Esophagus squamous epithelium (tissue), 4 donors: ENCODE results near the gene KCTD1.

Experiments
- POLR2A ChIP-seq, 4 donors: fragments of 450-650 bp; IDR thresholded peaks; one replicate each; pipeline ENCODE4 v1.6.1; 2017; ENCODE audit warnings: antibody characterized with exemption in 4 of 4, mild to moderate bottlenecking in 4 of 4, moderate library complexity in 3 of 4
- TF ChIP-seq, protein P1 (sequence below), 6 experiments: fragments of 450-650 bp in 4 of 6; fragments of 200-600 bp in 2 of 6; sonication (generic) in 2 of 6; IDR thresholded peaks; one replicate each; pipeline ENCODE4 v1.5.1; 2016 to 2019; ENCODE audit warnings: antibody characterized with exemption in 6 of 6, mild to moderate bottlenecking in 4 of 6, moderate library complexity in 4 of 6

DNA sequence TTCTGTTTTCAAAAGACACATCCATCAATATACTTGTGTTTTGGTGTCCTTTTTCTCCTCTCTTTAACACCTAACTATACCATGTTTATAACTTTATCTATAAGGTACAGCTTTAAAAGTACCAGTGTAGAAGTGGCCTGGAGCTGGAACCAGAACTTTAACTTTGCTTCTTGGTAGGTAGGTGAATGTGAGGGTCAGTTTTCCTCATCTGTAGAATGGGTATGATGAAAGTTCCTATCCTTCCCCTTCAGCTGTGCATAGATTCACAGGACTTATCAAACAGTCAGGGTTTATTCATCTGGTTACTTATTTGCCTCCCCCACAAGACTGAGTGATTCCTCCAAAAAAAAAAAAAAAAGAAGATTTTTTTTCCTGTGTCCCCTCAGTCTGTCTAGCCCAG is 12.7 kb downstream of the KCTD1 start:
- TF ChIP-seq, protein P1, sequence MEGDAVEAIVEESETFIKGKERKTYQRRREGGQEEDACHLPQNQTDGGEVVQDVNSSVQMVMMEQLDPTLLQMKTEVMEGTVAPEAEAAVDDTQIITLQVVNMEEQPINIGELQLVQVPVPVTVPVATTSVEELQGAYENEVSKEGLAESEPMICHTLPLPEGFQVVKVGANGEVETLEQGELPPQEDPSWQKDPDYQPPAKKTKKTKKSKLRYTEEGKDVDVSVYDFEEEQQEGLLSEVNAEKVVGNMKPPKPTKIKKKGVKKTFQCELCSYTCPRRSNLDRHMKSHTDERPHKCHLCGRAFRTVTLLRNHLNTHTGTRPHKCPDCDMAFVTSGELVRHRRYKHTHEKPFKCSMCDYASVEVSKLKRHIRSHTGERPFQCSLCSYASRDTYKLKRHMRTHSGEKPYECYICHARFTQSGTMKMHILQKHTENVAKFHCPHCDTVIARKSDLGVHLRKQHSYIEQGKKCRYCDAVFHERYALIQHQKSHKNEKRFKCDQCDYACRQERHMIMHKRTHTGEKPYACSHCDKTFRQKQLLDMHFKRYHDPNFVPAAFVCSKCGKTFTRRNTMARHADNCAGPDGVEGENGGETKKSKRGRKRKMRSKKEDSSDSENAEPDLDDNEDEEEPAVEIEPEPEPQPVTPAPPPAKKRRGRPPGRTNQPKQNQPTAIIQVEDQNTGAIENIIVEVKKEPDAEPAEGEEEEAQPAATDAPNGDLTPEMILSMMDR (IDR thresholded peaks at IDR 0.05) = no peak
- TF ChIP-seq POLR2A (IDR thresholded peaks at IDR 0.05) = no peak
